GM21423 (cell line): ENCODE data around the gene AFAP1.

Experiments
- ATAC-seq: cut with Tn5 transposase; IDR thresholded peaks from one replicate; pipeline ENCODE4 v1.9.1; 2021; ENCODE audit warnings: mild to moderate bottlenecking, moderate library complexity; ENCODE audit not compliant: unreplicated experiment

Gene AFAP1

GRCh38 chr4:7939377-7940108, at the start of gene AFAP1:
Gene AFAP1, minus strand, starts transcription at chr4:7939861. Its CDS starts 67,783 bp downstream, at chr4:7872078.
- peak; percentile 87 for ATAC-seq

- no peak for ATAC-seq
Measured at GRCh38 chr4:7988437-7988836, 48.8 kb upstream of the AFAP1 start.

- ATAC-seq, result peak; percentile 88
Measured at GRCh38 chr4:7987148-7987989, 47.7 kb upstream of the AFAP1 start.

- no peak for ATAC-seq
Measured at GRCh38 chr4:7985891-7986441, 46.3 kb upstream of the AFAP1 start.

- ATAC-seq, result no peak
Measured at GRCh38 chr4:7985072-7985471, 45.4 kb upstream of the AFAP1 start.

- ATAC-seq, result no peak
Measured at GRCh38 chr4:7984286-7984925, 44.7 kb upstream of the AFAP1 start.

GRCh38 chr4:7983296-7983695, 43.6 kb upstream of the AFAP1 start:
- ATAC-seq, result no peak

GRCh38 chr4:7981738-7982394, 42.2 kb upstream of the AFAP1 start:
- no peak for ATAC-seq

GRCh38 chr4:7980036-7980435, 40.4 kb upstream of the AFAP1 start:
- no peak for ATAC-seq

- no peak for ATAC-seq
Measured at GRCh38 chr4:7979652-7979968, 39.9 kb upstream of the AFAP1 start.

- ATAC-seq, result no peak
Measured at GRCh38 chr4:7978907-7979651, 39.4 kb upstream of the AFAP1 start.

GRCh38 chr4:7978489-7978888, 38.8 kb upstream of the AFAP1 start:
- no peak for ATAC-seq

GRCh38 chr4:7976634-7977033, 37.0 kb upstream of the AFAP1 start:
- ATAC-seq, result no peak

GRCh38 chr4:7976025-7976424, 36.4 kb upstream of the AFAP1 start:
- no peak for ATAC-seq

GRCh38 chr4:7974425-7974824, 34.8 kb upstream of the AFAP1 start:
- no peak for ATAC-seq

GRCh38 chr4:7973545-7973981, 33.9 kb upstream of the AFAP1 start:
- ATAC-seq, result no peak

- ATAC-seq, result no peak
Measured at GRCh38 chr4:7971881-7972500, 32.3 kb upstream of the AFAP1 start.

- ATAC-seq, result no peak
Measured at GRCh38 chr4:7971159-7971631, 31.5 kb upstream of the AFAP1 start.

GRCh38 chr4:7970361-7970946, 30.8 kb upstream of the AFAP1 start:
- peak; percentile 4 for ATAC-seq
